Karpas-422 (cell line): ENCODE results near the gene CHD1. TPM values are rescaled to one million over a fixed set of nuclear protein-coding genes. Genes with fewer than 3 reads are reported as not detected.
A peak's percentile ranks its signal among the peaks of the same experiment; 100 is the strongest.

Source experiments
- DNase-seq: peaks from one replicate; pipeline ENCODE4 v3.0.0-alpha.2; 2015
- H2AFZ ChIP-seq: fragments of 200-600 bp; sonication (generic); 2 replicates; pipeline ENCODE4 v1.6.1; 2014; ENCODE audit warnings: antibody characterized with exemption, low read length, mixed read lengths
- H3K27ac ChIP-seq: fragments of 200-600 bp; sonication (generic); 2 replicates; pipeline ENCODE4 v1.5.1; 2014; ENCODE audit warnings: mild to moderate bottlenecking, low read length, moderate library complexity
- H3K27me3 ChIP-seq: fragments of 200-600 bp; sonication (generic); 2 replicates; pipeline ENCODE4 v1.6.1; 2014; ENCODE audit warnings: low read length, mixed read lengths
- H3K36me3 ChIP-seq: fragments of 200-600 bp; sonication (generic); 2 replicates; pipeline ENCODE4 v1.6.1; 2014; ENCODE audit warnings: low read length, mixed read lengths; ENCODE audit not compliant: insufficient read depth
- H3K4me1 ChIP-seq: fragments of 200-600 bp; sonication (generic); 2 replicates; pipeline ENCODE4 v1.6.1; 2014; ENCODE audit warnings: mild to moderate bottlenecking, low read length, mixed read lengths
- H3K4me2 ChIP-seq: fragments of 200-600 bp; sonication (generic); 2 replicates; pipeline ENCODE4 v1.6.1; 2014; ENCODE audit warnings: low read length, low read depth, mild to moderate bottlenecking; ENCODE audit not compliant: poor library complexity, severe bottlenecking
- H3K4me3 ChIP-seq: fragments of 200-600 bp; sonication (generic); 2 replicates; pipeline ENCODE4 v1.5.1; 2014; ENCODE audit warnings: mild to moderate bottlenecking, antibody characterized with exemption, low read length, mixed read lengths
- H3K79me2 ChIP-seq: fragments of 200-600 bp; sonication (generic); 2 replicates; pipeline ENCODE4 v1.6.1; 2014; ENCODE audit warnings: mild to moderate bottlenecking, low read length, mixed read lengths
- H3K9ac ChIP-seq: fragments of 200-600 bp; sonication (generic); 2 replicates; pipeline ENCODE4 v1.6.0; 2014; ENCODE audit warnings: low read length
- H3K9me2 ChIP-seq: fragments of 200-600 bp; sonication (generic), shearing (Covaris generic); replicated peaks from 2 replicates; pipeline ENCODE4 v1.6.0; 2014; ENCODE audit warnings: mild to moderate bottlenecking, low read length, moderate library complexity; ENCODE audit not compliant: insufficient read depth
- H3K9me3 ChIP-seq: fragments of 300-700, 200-600 bp; sonication (generic); 2 replicates; pipeline ENCODE4 v1.6.1; 2014; ENCODE audit warnings: low read length, mixed read lengths
- H4K20me1 ChIP-seq: fragments of 200-600 bp; sonication (generic); 2 replicates; pipeline ENCODE4 v1.6.1; 2014; ENCODE audit warnings: mild to moderate bottlenecking, antibody characterized with exemption, low read length, low read depth; ENCODE audit not compliant: insufficient read depth
- total RNA-seq: library from RNA; depleted of rRNA; stranded (reverse); fragments of >200 nt; shearing (Covaris generic); gene quantifications from 2 replicates; pipeline ENCODE4 v1.2.3, GENCODE V29; 2014; ENCODE audit warnings: low replicate concordance

CHD1 gene
- total RNA-seq, 1 experiment from 2014 or later: 61.2 TPM

GRCh38 chr5:98930972-98931762 lies 2.4 kb upstream of the CHD1 start:
- no peak for DNase-seq
- H3K4me1 ChIP-seq: peaks cover 26% of the 10 kb centered on the region
- peaks cover 40% of the 10 kb centered on the region for H4K20me1 ChIP-seq
- no peak overlapping the region for H3K4me3 ChIP-seq
- H3K4me2 ChIP-seq: no peak overlapping the region
- H2AFZ ChIP-seq: no peak overlapping the region
- H3K79me2 ChIP-seq: peaks cover 35% of the 10 kb centered on the region
- H3K9me3 ChIP-seq: no peaks in the 10 kb centered on the region
- peaks cover 5% of the 10 kb centered on the region; the same call in 1 of the 2 replicates for H3K36me3 ChIP-seq
- no peaks in the 10 kb centered on the region for H3K27me3 ChIP-seq
- no peak overlapping the region for H3K27ac ChIP-seq
- no peak overlapping the region for H3K9ac ChIP-seq
- no peaks in the 10 kb centered on the region for H3K9me2 ChIP-seq

DNA sequence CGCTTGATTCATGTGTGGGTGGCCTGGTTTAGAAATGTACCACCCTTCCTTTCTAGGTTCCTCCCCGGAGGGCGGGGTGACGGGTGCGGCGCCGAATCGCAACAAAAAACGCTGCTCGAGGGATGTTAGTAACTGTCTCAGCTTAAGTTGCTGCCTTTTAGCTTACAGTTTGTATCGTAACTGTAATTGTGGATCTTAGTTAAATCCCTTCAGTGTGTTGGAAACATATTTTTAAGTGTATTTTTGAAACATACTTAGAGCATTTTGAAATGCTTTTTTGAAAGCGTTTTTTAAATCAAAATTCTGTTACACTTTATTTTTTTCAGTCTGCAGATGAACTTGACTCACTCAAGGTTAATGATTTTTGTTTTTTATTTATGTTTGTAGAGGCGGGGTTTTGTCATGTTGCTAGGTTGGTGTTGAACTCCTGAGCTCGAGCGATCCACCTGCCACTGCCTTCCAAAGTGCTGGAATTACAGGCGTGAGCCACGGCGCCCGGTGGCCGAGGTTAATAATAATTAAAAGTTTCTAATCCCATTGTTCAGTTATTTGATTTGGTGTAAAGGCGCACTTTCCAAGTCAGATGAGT lies 997 bp upstream of the CHD1 start:
- no peaks in the 10 kb centered on the region for H3K27me3 ChIP-seq
- peak overlapping the region; percentile 82 for H3K4me2 ChIP-seq
- no peaks in the 10 kb centered on the region for H3K9me3 ChIP-seq
- H3K9me2 ChIP-seq: no peaks in the 10 kb centered on the region
- H3K36me3 ChIP-seq: peaks cover 18% of the 10 kb centered on the region; the same call in 1 of the 2 replicates
- peak overlapping the region; percentile 98 for H3K4me3 ChIP-seq
- peaks cover 49% of the 10 kb centered on the region for H3K79me2 ChIP-seq
- H4K20me1 ChIP-seq: peaks cover 34% of the 10 kb centered on the region
- H3K4me1 ChIP-seq: peaks cover 33% of the 10 kb centered on the region
- no peak for DNase-seq
- H3K27ac ChIP-seq: peak overlapping the region; percentile 93
- peak overlapping the region; percentile 99 for H3K9ac ChIP-seq
- H2AFZ ChIP-seq: peak overlapping the region; percentile 91; the same call in 1 of the 2 replicates

DNA sequence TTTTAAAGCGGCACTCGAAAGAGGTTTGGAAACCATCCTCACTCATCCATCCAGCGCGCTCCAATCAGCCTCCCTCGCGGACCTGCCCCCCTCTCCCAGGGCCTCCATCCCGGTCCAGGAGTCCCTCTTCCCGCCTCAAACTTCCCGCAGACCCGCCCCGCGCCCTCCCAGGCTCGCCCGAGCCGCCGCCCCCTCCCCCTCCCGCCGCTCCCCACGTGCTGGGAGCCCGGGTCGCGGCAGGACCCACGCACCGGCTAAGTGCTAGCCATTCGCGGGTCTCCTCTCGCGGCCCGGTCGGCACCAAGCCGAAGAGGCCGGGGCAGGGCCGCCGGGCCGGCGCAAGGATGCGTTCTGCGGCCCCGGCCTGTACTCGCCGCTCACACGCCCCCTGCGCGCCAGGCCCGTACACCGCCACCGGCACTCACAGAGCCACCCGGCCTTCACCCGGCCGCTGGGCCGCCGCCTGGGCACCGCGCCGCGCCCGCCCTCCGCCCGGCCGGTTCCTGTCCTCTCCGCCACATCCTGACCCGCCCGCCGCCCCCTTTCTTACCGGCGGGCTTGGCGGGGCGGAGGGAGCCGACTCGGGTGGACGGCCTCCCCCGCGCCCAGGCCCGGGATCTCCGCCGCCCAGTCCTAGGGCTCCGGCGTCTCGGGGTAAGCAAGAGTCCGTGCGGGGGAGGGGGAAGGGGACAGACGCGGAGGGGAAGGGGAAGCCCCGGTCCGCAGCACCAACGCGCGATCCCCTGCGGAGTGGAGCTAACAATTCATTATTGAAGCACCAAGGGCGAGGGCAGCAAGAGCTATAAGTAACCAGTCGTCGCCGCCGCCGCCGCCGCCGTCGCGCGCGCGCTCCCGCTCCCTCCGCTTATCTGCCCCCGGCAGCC lies 576 bp downstream of the CHD1 start:
- Histone ChIP-seq H3K4me3 (peak overlapping the region; percentile 89), H3K9me3 (no peaks in the 10 kb centered on the region), H3K4me2 (peak overlapping the region; percentile 91), H3K9ac (peak overlapping the region; percentile 94), H3K36me3 (peaks cover 32% of the 10 kb centered on the region; the same call in 1 of the 2 replicates), H3K79me2 (peaks cover 65% of the 10 kb centered on the region), H3K27me3 (no peaks in the 10 kb centered on the region), H4K20me1 (peaks cover 34% of the 10 kb centered on the region), H2AFZ (peak overlapping the region; percentile 32; the same call in 1 of the 2 replicates), H3K9me2 (no peaks in the 10 kb centered on the region), H3K27ac (peak overlapping the region; percentile 86), H3K4me1 (peaks cover 29% of the 10 kb centered on the region)
- DNase-seq: peak; percentile 72

DNA sequence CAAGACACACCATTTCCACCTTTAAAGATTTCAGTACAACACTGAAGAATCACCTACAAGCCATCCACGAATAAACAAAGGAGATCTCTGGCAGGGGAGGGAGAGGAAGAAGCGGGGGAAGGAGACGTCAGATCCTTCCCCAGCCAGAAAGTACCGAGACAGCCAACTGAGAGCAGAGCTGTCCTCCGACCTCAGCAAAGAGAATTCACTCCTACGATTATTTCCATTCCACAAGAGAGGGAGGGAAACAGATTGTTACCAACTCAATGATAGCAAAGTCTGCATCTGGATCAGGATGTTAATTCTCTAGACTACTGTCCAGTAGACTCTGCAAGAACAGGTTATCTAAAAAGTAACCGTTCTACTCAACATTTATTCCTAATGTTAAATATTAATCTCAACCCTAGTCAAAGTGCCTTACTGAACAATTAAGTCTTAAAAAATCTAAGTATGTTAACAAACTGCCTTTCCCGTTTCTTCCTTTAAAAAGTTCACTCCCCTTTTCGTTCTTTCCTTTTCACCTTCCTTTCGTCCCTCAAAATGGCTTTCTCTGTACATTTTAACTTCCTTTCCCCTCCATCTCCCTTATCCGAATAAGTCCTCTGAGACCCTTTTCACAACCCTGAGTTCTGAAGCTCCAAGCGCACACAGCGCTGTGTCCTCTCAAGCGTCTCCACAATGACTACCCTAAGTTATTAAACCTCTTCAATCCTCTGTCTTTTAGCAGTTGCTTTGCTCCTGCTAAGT lies 1.4 kb downstream of the CHD1 start:
- peak; percentile 70 for DNase-seq
- H3K36me3 ChIP-seq: peaks cover 37% of the 10 kb centered on the region; the same call in 1 of the 2 replicates
- H3K9ac ChIP-seq: peak overlapping the region; percentile 94
- H3K27me3 ChIP-seq: no peaks in the 10 kb centered on the region
- peak overlapping the region; percentile 91 for H3K4me2 ChIP-seq
- no peaks in the 10 kb centered on the region for H3K9me2 ChIP-seq
- H3K27ac ChIP-seq: peak overlapping the region; percentile 86
- peaks cover 34% of the 10 kb centered on the region for H4K20me1 ChIP-seq
- no peaks in the 10 kb centered on the region for H3K9me3 ChIP-seq
- H2AFZ ChIP-seq: no peak overlapping the region
- peak overlapping the region; percentile 89 for H3K4me3 ChIP-seq
- H3K4me1 ChIP-seq: peaks cover 28% of the 10 kb centered on the region
- H3K79me2 ChIP-seq: peaks cover 73% of the 10 kb centered on the region

DNA sequence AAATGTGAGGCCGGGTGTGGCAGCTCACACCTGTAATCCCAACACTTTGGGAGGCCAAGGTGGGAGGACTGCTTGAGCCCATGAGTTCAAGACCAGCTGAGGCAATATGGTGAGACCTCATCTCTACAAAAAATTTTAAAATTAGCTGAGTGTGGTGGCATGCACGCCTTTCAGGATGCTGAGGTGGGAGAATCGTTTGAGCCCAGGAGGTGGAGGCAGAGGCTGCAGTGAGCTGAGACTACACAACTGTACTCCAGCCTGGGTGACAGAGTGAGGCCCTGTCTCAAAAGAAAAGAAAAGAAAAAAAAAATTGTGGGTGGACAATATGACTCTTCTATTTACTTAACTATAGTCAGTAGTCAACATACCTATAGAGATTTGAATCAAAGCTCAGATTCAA lies 4.8 kb downstream of the CHD1 start:
- H3K9me3 ChIP-seq: no peaks in the 10 kb centered on the region
- H3K9ac ChIP-seq: no peak overlapping the region
- H3K27ac ChIP-seq: no peak overlapping the region
- peaks cover 16% of the 10 kb centered on the region for H3K4me1 ChIP-seq
- peaks cover 65% of the 10 kb centered on the region for H3K36me3 ChIP-seq
- H3K9me2 ChIP-seq: no peaks in the 10 kb centered on the region
- no peak overlapping the region for H2AFZ ChIP-seq
- no peak for DNase-seq
- peaks cover 95% of the 10 kb centered on the region for H3K79me2 ChIP-seq
- H3K4me3 ChIP-seq: no peak overlapping the region
- H4K20me1 ChIP-seq: peaks cover 23% of the 10 kb centered on the region; the same call in 1 of the 2 replicates
- H3K27me3 ChIP-seq: no peaks in the 10 kb centered on the region
- H3K4me2 ChIP-seq: no peak overlapping the region

DNA sequence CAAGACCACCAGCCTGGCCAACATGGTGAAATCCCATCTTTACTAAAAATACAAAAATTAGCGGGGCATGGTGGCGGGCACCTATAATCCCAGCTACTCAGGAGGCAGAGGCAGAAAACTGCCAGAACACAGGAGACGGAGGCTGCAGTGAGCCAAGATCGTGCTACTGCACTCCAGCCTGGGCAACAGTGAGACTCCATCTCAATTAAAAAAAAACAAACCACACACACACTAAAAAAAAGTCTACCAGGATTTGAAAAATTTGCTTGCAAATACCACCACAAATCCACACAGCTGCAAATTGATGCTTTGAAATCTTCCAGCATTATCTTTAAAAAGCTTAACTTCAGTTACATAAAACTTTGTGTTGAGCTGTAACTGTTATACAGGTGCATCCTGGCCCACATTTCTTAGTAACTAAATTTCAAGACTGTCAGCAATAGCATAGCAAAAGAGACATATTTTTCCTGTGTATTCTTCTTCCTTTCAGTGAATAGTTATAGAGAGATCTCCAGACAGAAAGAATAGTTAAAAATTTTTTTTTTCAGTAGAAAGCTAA lies 6.8 kb downstream of the CHD1 start:
- H3K4me3 ChIP-seq: no peak overlapping the region
- H3K9me2 ChIP-seq: no peaks in the 10 kb centered on the region
- H3K9ac ChIP-seq: no peak overlapping the region
- no peak for DNase-seq
- no peaks in the 10 kb centered on the region for H3K27me3 ChIP-seq
- peaks cover 99% of the 10 kb centered on the region for H3K79me2 ChIP-seq
- H3K9me3 ChIP-seq: no peaks in the 10 kb centered on the region
- no peak overlapping the region for H2AFZ ChIP-seq
- no peak overlapping the region for H3K4me2 ChIP-seq
- H3K36me3 ChIP-seq: peaks cover 75% of the 10 kb centered on the region
- peaks cover 18% of the 10 kb centered on the region; the same call in 1 of the 2 replicates for H4K20me1 ChIP-seq
- H3K4me1 ChIP-seq: peaks cover 15% of the 10 kb centered on the region
- H3K27ac ChIP-seq: no peak overlapping the region

DNA sequence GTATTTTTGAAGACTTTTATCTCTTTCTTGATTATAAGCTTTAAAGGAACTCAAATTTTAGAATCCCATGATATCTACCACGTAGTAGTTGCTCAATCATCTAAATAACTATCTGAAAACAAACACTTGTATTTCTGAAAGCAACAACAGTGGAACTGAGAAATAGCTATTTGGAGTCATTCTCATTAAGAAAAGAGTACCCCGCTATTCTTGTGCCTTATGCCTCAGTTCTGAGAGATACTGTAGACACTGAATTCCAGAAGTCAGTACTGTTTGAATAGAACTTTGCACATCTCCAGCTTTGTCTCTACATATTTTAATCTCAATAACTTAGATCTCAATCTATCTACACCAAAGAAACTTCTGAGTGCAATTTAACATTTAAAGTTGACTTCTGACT lies 11.4 kb downstream of the CHD1 start:
- Histone ChIP-seq H3K9ac (no peak overlapping the region), H3K4me2 (no peak overlapping the region), H3K9me2 (no peaks in the 10 kb centered on the region), H3K4me3 (no peak overlapping the region), H3K27ac (no peak overlapping the region), H3K9me3 (no peaks in the 10 kb centered on the region), H3K79me2 (peaks cover 98% of the 10 kb centered on the region), H3K36me3 (peaks cover 53% of the 10 kb centered on the region), H4K20me1 (peaks cover 16% of the 10 kb centered on the region), H3K27me3 (no peaks in the 10 kb centered on the region), H2AFZ (no peak overlapping the region), H3K4me1 (no peaks in the 10 kb centered on the region)
- no peak for DNase-seq
